Left kidney (tissue), 8 donors: Measurements from ENCODE around the gene TWF2. TPM values are rescaled to one million over a fixed set of nuclear protein-coding genes. Genes with fewer than 3 reads are reported as not detected.
"Not testable (repeated sequence)": the region's sequence is repeated elsewhere in the genome, so short reads cannot be mapped to it uniquely, and the experiment has no call there.

Source experiments
- DNase-seq: peaks from one replicate; pipeline ENCODE4 v3.0.0-alpha.2; 2013
- long read RNA-seq, 8 donors: transcript quantifications; one replicate each; lab custom pipeline, GENCODE V29; 2026
- polyA plus RNA-seq: library from polyadenylated mRNA; unstranded; fragments of 120-200 nt; gene quantifications from one replicate; pipeline ENCODE4 v1.2.1, GENCODE V29; 2013; ENCODE audit not compliant: insufficient read length

Gene TWF2
- polyA plus RNA-seq = 23.3 TPM
- long read RNA-seq, donor 1, transcript TWF2-201 (9 exons, 1,718 nt) = major isoform, 22 of 33 reads
- long read RNA-seq, donor 1, partial matches to known transcripts = 10 of 33 reads
- long read RNA-seq, donor 1, other reads (novel, unspliced or antisense) = 0 of 33 reads
- long read RNA-seq, donor 2, transcript TWF2-201 (9 exons, 1,718 nt) = major isoform, 30 of 30 reads
- long read RNA-seq, donor 2, partial matches to known transcripts = 0 of 30 reads
- long read RNA-seq, donor 2, other reads (novel, unspliced or antisense) = 0 of 30 reads
- long read RNA-seq, donor 3, transcript TWF2-201 (9 exons, 1,718 nt) = major isoform, 21 of 21 reads
- long read RNA-seq, donor 3, partial matches to known transcripts = 0 of 21 reads
- long read RNA-seq, donor 3, other reads (novel, unspliced or antisense) = 0 of 21 reads
- long read RNA-seq, donor 4, partial matches to known transcripts = 0 of 1 reads
- long read RNA-seq, donor 4, other reads (novel, unspliced or antisense) = 0 of 1 reads
- long read RNA-seq, donor 5, transcript TWF2-201 (9 exons, 1,718 nt) = major isoform, 35 of 35 reads
- long read RNA-seq, donor 5, partial matches to known transcripts = 0 of 35 reads
- long read RNA-seq, donor 5, other reads (novel, unspliced or antisense) = 0 of 35 reads
- long read RNA-seq, donor 6, transcript TWF2-201 (9 exons, 1,718 nt) = major isoform, 17 of 28 reads
- long read RNA-seq, donor 6, partial matches to known transcripts = 11 of 28 reads
- long read RNA-seq, donor 6, other reads (novel, unspliced or antisense) = 0 of 28 reads
- long read RNA-seq, donor 7, transcript TWF2-201 (9 exons, 1,718 nt) = major isoform, 35 of 35 reads
- long read RNA-seq, donor 7, partial matches to known transcripts = 0 of 35 reads
- long read RNA-seq, donor 7, other reads (novel, unspliced or antisense) = 0 of 35 reads
- long read RNA-seq, donor 8, transcript TWF2-201 (9 exons, 1,718 nt) = major isoform, 7 of 12 reads
- long read RNA-seq, donor 8, partial matches to known transcripts = 5 of 12 reads
- long read RNA-seq, donor 8, other reads (novel, unspliced or antisense) = 0 of 12 reads

DNA sequence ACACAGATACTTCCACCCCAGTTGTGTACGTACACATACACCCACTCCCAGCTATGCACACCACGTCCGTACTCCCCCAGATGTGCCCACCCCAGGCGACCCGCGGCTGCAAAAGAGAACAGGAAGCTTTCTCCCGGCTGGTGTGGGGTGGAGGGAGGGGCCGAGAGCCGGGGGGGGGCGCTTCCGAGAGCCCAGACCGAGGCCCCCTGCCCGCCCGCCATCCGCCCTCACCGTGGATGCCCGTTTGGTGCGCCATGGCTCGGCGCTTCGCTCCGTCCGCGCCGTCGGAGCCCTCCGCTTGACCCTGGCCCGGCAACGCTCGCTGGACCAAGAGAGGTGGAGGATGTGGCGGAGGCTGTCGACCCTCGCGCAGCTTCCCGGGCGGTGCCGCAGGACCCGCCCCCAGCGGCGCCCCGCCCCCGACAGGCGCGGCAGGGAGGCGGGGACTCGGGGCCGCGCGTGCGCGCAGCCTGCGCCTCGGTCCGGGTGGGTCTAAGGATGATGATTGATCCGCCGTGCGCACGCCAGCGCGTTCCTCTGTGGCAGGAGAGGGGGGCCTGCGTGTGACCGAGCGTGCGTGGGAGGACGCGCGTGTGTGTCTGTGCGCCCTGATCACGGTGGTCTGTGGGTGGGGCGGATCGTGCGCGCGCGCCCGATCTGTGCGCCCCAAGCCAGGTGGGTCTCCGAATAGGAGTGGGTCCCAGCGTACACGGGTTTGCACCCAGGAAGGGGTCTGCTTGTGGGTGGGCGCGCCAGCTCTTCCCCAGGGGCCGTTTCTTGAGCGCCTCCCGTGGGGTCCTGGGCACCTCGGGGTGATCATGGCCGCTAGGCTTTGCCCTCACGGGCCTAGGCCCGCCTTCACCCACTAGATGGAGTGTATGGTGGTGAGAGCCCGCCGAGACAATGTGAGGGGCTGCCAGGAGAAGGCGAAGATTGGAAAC lies at the start of gene TWF2:
Gene TWF2, minus strand, starts transcription at position 398 of the 941 bp plus-strand sequence. Its CDS starts 142 bp downstream, at position 256.
- DNase-seq = no peak

GRCh38 chr3:52288674-52289073 lies 49.7 kb upstream of the TWF2 start:
- DNase-seq = no peak

GRCh38 chr3:52286777-52287110 lies 47.8 kb upstream of the TWF2 start:
- no peak for DNase-seq

- not testable (repeated sequence) for DNase-seq
Measured at GRCh38 chr3:52284051-52284450, 45.1 kb upstream of the TWF2 start.

GRCh38 chr3:52283306-52283705 lies 44.3 kb upstream of the TWF2 start:
- no peak for DNase-seq

- DNase-seq = no peak
Measured at GRCh38 chr3:52281981-52282801, 43.2 kb upstream of the TWF2 start.

DNA sequence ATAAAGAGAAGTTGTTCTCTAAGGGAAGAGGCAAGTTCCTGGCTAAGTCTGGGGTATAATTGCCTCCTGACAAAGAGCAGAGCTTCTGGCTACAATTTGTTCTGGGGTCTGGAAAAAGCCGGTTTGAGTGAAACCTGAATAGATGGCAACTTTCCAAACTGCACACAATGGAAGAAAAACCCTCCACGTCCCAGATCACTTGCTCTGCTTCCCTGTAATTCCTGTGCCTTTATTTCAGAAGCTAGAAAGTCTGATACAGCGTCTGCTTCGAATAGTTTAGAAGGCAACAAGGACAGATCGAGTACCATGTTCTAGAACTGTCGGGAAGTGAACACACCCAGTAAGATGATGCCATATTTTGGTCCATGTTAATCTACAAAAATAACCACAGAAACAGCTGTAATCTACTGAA lies 41.1 kb upstream of the TWF2 start:
- peak; percentile 63 for DNase-seq

DNA sequence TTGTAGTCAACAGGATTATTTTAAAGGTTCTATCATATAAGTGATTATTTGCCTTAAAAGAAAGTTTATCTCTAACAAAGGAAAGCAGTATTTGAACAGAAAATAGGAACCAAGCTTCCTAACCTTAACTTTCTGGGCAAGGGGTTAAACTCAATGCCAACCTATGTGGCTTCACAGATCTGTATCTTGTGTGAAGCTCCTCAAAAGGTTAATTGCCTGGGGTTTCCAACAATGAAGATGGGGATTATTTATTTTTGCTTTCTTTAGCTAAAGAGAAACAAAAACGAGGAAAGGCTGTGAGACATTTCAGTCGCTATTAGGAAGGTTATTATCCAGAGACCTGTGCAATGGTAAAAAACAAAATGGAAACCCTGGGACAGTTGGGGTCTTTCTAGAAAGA lies 40.6 kb upstream of the TWF2 start:
- DNase-seq = no peak

GRCh38 chr3:52278510-52279069 lies 39.6 kb upstream of the TWF2 start, which contains the start of gene WDR82:
TSS of gene WDR82 (minus strand) at chr3:52278649. CDS start at chr3:52278361, 288 bp downstream.
- peak; percentile 92 for DNase-seq

GRCh38 chr3:52277972-52278509 lies 39.1 kb upstream of the TWF2 start:
- DNase-seq = no peak

DNA sequence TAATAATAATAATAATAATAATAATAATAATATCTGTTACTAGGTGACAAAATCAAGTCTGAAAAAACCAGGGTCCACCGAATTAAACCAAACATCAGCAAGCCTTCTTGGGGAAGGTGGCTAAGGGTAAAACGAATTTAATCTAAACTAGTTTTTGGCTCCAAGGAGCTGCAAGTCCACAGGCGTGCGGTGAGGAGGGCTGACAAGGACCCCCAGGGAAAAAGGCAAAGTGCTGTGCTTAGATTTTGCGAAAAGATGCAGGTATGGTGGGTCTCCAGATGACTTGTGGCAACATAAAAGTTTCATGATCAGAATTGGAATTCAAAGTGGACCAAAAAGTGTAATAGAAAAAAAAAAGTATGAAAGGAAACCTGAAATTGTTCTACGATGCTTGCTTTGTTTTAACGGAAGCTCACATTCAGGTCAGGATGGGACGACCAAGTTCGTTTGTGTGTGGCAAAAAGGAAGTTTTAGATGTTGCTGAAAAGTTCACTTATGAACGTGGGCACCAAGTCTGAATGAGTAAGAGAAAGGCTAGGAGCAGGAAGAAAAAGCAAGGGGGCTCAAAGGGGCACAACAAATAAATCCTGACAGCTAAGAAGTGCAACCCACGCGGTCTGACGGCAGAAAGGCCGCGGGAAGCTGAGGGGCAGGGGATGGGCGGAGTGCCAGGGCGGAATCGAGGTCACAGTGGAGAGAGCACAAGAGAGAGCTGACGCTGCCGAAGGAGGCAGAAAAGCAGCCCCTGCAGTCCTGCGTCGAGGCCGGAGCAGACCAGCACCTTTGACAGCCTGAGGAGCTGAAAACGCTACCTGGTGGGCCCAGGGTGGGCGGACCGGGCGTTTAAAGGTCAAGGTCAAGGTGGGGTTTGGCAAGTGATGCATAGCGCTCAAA lies 38.4 kb upstream of the TWF2 start:
- peak; percentile 61 for DNase-seq

- not testable (repeated sequence) for DNase-seq
Measured at GRCh38 chr3:52274781-52275180, 35.8 kb upstream of the TWF2 start.

DNA sequence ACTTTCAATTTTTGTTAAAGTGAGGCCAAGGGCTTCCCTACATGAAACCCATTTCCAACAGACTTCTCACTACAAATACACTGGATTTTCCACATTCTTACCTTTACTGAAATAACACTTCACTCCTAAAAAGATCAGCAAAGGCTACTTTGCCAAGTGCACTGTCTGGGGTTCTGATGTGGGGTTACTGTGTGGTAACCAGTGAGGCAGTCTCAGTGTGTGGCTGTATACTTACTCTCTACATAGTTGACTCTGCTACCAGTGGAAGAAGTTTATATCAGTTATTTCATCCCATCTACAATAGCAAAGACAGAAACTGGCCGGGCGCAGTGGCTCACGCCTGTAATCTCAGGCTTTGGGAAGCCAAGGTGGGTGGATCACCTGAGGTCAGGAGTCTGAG lies 33.9 kb upstream of the TWF2 start:
- no peak for DNase-seq

- DNase-seq = not testable (repeated sequence)
Measured at GRCh38 chr3:52272172-52272571, 33.2 kb upstream of the TWF2 start.

GRCh38 chr3:52270252-52270754 lies 31.3 kb upstream of the TWF2 start:
- DNase-seq = no peak

DNA sequence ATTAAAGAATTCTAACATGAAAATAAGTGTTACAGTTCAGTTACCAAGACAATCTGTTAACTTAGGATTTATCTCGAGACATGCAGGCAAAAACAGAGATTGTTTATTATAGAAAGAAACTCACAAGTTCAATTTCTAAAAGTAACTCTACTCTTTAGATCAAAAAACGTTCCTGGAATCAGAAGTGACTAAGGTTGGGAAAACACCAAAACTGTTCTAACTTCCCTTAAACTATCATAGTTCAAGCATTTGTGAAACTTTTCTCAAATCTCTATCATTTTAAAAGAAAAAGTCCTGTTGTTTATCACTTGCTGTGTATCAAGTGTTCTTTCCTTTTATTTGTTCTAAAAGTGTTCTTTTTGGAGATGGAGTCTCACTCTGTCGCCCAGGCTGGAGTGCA lies 30.8 kb upstream of the TWF2 start:
- DNase-seq = no peak

- no peak for DNase-seq
Measured at GRCh38 chr3:52268036-52268435, 29.1 kb upstream of the TWF2 start.

DNA sequence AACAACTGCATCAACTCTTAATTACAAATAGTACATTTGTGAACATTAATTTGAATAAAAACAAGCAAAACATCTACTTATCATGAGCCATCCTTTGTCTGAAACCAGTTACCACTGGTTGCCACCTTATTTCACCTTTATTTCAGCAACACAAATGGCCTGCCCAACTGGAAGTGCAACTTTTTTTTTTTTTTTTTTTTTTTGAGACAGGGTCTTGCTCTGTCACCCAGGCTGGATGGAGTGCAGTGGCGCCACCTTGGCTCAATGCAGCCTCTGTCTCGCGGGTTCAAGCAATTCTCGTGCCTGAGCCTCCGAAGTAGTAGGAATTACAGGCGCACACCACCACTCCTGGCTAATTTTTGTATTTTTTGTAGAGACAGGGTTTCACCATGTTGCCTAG lies 26.4 kb upstream of the TWF2 start:
- DNase-seq = no peak

- DNase-seq = no peak
Measured at GRCh38 chr3:52262447-52262846, 23.5 kb upstream of the TWF2 start.
